ENCODE data around the gene UMODL1.

GRCh38 chr21:42055425-42055824, 15.7 kb upstream of the UMODL1 start:
- TF ChIP-seq CTCF (IDR thresholded peaks at IDR 0.05) = no peak
- TF ChIP-seq POLR2AphosphoS5 (IDR thresholded peaks at IDR 0.05) = no peak
- no peak for TF ChIP-seq EP300 (IDR thresholded peaks at IDR 0.05)
- TF ChIP-seq POLR2A (IDR thresholded peaks at IDR 0.05) = no peak

Data from suprapubic skin (tissue), 4 donors.